ENCODE data around the gene NAB2.
"Not testable (repeated sequence)": the region's sequence is repeated elsewhere in the genome, so short reads cannot be mapped to it uniquely, and the experiment has no call there.

Gene NAB2

GRCh38 chr12:57072661-57073060 is 16.3 kb upstream of the NAB2 start:
- Histone ChIP-seq H3K27ac (peak overlapping the region; percentile 70 to 74), H3K9me3 (no peaks in the 10 kb centered on the region), H3K4me1 (peaks cover 0 to 31% (median 9%) of the 10 kb centered on the region in 4 donors), H3K36me3 (peaks cover 5 to 42% (median 16%) of the 10 kb centered on the region in 3 donors), H3K4me3 (peak overlapping the region; percentile 33 to 42), H3K27me3 (no peaks in the 10 kb centered on the region)
- DNase-seq = no peak
- TF ChIP-seq, protein P1, sequence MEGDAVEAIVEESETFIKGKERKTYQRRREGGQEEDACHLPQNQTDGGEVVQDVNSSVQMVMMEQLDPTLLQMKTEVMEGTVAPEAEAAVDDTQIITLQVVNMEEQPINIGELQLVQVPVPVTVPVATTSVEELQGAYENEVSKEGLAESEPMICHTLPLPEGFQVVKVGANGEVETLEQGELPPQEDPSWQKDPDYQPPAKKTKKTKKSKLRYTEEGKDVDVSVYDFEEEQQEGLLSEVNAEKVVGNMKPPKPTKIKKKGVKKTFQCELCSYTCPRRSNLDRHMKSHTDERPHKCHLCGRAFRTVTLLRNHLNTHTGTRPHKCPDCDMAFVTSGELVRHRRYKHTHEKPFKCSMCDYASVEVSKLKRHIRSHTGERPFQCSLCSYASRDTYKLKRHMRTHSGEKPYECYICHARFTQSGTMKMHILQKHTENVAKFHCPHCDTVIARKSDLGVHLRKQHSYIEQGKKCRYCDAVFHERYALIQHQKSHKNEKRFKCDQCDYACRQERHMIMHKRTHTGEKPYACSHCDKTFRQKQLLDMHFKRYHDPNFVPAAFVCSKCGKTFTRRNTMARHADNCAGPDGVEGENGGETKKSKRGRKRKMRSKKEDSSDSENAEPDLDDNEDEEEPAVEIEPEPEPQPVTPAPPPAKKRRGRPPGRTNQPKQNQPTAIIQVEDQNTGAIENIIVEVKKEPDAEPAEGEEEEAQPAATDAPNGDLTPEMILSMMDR (IDR thresholded peaks at IDR 0.05) = peak in 1 of 2 experiments; percentile 5
- intact Hi-C loops (cut with DNase I; ENCODE audit: low total_unique reads) = loop anchor here (5.0 kb wide), 1 partner anchor 110 kb away; no protein-coding TSS in a partner anchor

GRCh38 chr12:57073566-57074450 is 15.1 kb upstream of the NAB2 start:
- not testable (repeated sequence) for H3K9me3 ChIP-seq, H3K27me3 ChIP-seq, DNase-seq
- H3K27ac ChIP-seq = peak overlapping the region; percentile 70 to 74
- peaks cover 0 to 38% (median 12%) of the 10 kb centered on the region in 4 donors for H3K4me1 ChIP-seq
- intact Hi-C loops (cut with DNase I; ENCODE audit: low total_unique reads) = loop anchor here (5.0 kb wide), 1 partner anchor 108 kb away; no protein-coding TSS in a partner anchor
- peaks cover 5 to 32% (median 11%) of the 10 kb centered on the region in 3 donors for H3K36me3 ChIP-seq
- H3K4me3 ChIP-seq = peak overlapping the region; percentile 33 to 42

DNA sequence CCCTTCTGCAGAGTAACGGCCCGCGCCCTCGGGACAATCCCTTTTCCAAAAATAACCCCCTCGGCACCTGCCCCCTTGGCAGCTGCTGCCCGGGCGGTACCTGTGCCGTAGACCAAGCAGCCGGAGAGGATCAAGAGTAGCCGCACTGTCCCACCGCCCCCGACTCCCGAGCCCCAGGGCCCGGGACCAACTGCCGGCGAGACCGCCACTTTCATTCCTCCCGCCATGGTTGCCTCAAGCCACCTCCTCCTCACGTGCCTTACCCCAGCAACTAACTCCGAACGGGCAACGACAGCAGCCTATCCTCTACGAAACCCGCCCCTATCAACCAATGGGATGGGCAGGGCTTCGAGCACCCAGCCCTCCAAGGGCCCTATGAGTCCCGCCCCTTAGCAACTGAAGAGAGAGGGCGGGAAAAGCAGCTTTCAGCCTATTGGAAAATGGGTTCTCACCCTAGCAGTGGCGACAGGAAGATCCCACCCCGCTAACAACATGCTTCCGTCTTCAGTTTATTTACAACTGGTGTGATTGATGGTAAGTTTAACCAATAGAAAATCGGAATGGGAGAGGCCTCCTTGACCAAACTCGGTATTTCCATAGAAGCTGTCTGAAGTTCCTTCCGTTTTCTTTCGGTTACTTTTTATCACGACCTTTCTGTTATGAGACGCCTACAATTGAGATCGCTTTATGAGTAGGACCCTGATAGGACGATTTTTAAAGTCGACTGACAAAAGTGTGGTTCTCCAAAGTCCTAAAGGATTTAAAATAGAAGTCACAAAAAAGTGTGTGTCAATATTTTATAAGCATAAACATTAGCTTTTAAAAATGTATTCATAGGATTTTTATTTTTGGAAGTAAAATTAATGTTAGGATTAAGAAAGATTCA is 10.2 kb upstream of the NAB2 start, which contains the start of gene NEMP1:
Gene NEMP1, minus strand, starts transcription at position 273 of the 886 bp plus-strand sequence. Its CDS starts 46 bp downstream, at position 227.
- TF ChIP-seq, protein P1 (IDR thresholded peaks at IDR 0.05) = peak in 1 of 2 experiments; percentile 8
- Histone ChIP-seq H3K4me3 (peak within 1 kb of the TSS; percentile 73 to 77), H3K9me3 (no peaks in the 10 kb centered on the region), H3K36me3 (peaks cover 0 to 12% (median 0%) of the 10 kb centered on the region in 3 donors), H3K4me1 (peaks cover 0 to 20% (median 8%) of the 10 kb centered on the region in 4 donors), H3K27me3 (no peaks in the 10 kb centered on the region), H3K27ac (peak within 1 kb of the TSS; percentile 73 to 81)
- DNase-seq = peak; percentile 99
- intact Hi-C loops (cut with DNase I; ENCODE audit: low total_unique reads) = no loop called here

GRCh38 chr12:57079821-57080220 is 9.1 kb upstream of the NAB2 start:
- Histone ChIP-seq H3K27ac (peak overlapping the region; percentile 73 to 81), H3K4me3 (no peak overlapping the region), H3K9me3 (no peaks in the 10 kb centered on the region), H3K4me1 (peaks cover 0 to 20% (median 8%) of the 10 kb centered on the region in 4 donors), H3K36me3 (peaks cover 0 to 12% (median 0%) of the 10 kb centered on the region in 3 donors), H3K27me3 (no peaks in the 10 kb centered on the region)
- intact Hi-C loops (cut with DNase I; ENCODE audit: low total_unique reads) = no loop called here
- no peak for DNase-seq
- TF ChIP-seq, protein P1 (IDR thresholded peaks at IDR 0.05) = no peak

DNA sequence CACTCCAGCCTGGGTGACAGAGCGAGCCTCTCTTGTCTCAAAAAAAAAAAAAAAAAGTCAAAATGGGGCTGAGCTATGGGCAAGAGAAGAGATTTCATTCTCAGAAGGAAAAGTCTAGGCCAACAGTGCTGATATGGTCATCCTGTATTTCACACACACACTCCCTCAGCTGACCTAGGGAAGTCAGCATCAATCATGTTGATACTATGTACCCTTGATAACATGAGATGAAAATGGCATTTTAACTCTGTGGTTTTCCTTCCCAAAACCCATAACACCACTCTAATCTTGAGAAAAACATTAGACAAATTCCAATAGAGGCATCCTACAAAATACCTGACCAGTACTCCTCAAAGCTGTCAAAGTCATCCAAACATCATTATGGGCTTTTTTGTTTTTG is 8.1 kb upstream of the NAB2 start:
- TF ChIP-seq, protein P1 (IDR thresholded peaks at IDR 0.05) = no peak
- no peak for DNase-seq

More for the DNA sequence above, 8.1 kb upstream of the NAB2 start:
- intact Hi-C loops (cut with DNase I; ENCODE audit: low total_unique reads) = no loop called here
- peaks cover 0 to 8% (median 0%) of the 10 kb centered on the region in 3 donors for H3K36me3 ChIP-seq
- H3K4me3 ChIP-seq = no peak overlapping the region
- H3K27ac ChIP-seq = no peak overlapping the region
- H3K27me3 ChIP-seq = no peaks in the 10 kb centered on the region
- peaks cover 0 to 25% (median 13%) of the 10 kb centered on the region in 4 donors for H3K4me1 ChIP-seq
- no peaks in the 10 kb centered on the region for H3K9me3 ChIP-seq

Data from tibial artery (tissue), 4 donors.